MCF 10A (cell line): Measurements from ENCODE around the gene BSPRY. TPM values are rescaled to one million over a fixed set of nuclear protein-coding genes. Genes with fewer than 3 reads are reported as not detected.

Source experiments
- BruUV-seq: library from RNA; stranded (reverse); fragments of 400-500 nt; replicated peaks from 2 replicates; lab custom pipeline; 2021; lab: Mats Ljungman, UMichigan
- CTCF ChIA-PET: fragments of 300-600 bp; sonication (Branson Sonifier 250); formaldehyde crosslinking; extraction: SDS; loops from one replicate; lab custom pipeline; 2021; ENCODE audit warnings: antibody characterized with exemption, inconsistent platforms; lab: Yijun Ruan, JAX
- POLR2A ChIA-PET: fragments of 300-600, 350-650 bp; sonication (Branson Sonifier 250); formaldehyde crosslinking; extraction: SDS; loops from one replicate; lab custom pipeline; 2020; ENCODE audit warnings: antibody characterized with exemption, inconsistent platforms; lab: Yijun Ruan, JAX
- DNase-seq: peaks from one replicate; pipeline ENCODE4 v3.0.0-alpha.2; 2018; ENCODE audit not compliant: unreplicated experiment
- H3K27ac Mint-ChIP-seq: one replicate; pipeline ENCODE4 v1.8.0; 2022; ENCODE audit warnings: mild to moderate bottlenecking, low read depth, mixed read lengths; ENCODE audit not compliant: unreplicated experiment
- H3K27me3 Mint-ChIP-seq: one replicate; pipeline ENCODE4 v1.8.0; 2022; ENCODE audit warnings: mixed read lengths; ENCODE audit not compliant: insufficient read depth, unreplicated experiment
- H3K36me3 Mint-ChIP-seq: one replicate; pipeline ENCODE4 v1.8.0; 2022; ENCODE audit warnings: mild to moderate bottlenecking, moderate library complexity, mixed read lengths; ENCODE audit not compliant: insufficient read depth, unreplicated experiment
- H3K4me1 Mint-ChIP-seq: one replicate; pipeline ENCODE4 v1.8.0; 2022; ENCODE audit warnings: mixed read lengths; ENCODE audit not compliant: insufficient read depth, unreplicated experiment
- H3K4me3 Mint-ChIP-seq: one replicate; pipeline ENCODE4 v1.8.0; 2022; ENCODE audit warnings: mild to moderate bottlenecking, moderate library complexity, mixed read lengths; ENCODE audit not compliant: unreplicated experiment
- H3K9me3 Mint-ChIP-seq: one replicate; pipeline ENCODE4 v1.8.0; 2022; ENCODE audit warnings: mixed read lengths; ENCODE audit not compliant: unreplicated experiment
- intact Hi-C: fragments of 100-400 bp; cut with micrococcal nuclease; formaldehyde crosslinking; loops from 2 replicates; pipeline ENCODE4 v1.14.1; 2022
- total RNA-seq: library from RNA; stranded (reverse); gene quantifications from 2 replicates; pipeline ENCODE4 v1.2.3, GENCODE V29; 2022
- TF ChIP-seq, protein P1 (sequence below): fragments of 200-600 bp; IDR thresholded peaks from one replicate; pipeline ENCODE4 v1.8.0; 2022; ENCODE audit warnings: antibody characterized with exemption, mild to moderate bottlenecking; ENCODE audit not compliant: unreplicated experiment

BSPRY gene
- total RNA-seq, 1 experiment from 2014 or later, result 0.21 TPM

DNA sequence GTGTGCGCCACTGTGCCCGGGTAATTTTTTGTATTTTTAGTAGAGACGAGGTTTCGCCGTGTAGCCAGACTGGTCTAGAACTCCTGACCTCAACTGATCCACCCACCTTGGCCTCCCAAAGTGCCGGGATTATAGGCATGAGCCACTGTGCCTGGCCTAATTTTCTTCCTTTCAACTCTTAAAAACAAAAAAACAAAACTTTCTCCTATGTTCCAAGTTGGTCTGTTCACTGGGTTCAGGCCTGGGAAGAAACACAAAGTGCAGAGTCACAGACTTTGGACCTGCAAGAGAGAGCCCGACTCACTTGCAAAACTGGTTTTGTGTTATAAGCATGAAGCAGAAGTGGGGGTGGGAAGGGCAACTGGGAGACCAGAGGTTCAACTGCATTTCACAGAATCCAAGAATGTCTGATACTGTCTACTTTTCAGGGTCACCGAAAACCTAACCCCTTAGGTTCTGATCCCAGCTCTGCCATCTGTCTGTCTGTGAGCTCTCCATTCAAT lies 32.6 kb downstream of the BSPRY start:
- H3K4me1 Mint-ChIP-seq, result peaks cover 6% of the 10 kb centered on the region

DNA sequence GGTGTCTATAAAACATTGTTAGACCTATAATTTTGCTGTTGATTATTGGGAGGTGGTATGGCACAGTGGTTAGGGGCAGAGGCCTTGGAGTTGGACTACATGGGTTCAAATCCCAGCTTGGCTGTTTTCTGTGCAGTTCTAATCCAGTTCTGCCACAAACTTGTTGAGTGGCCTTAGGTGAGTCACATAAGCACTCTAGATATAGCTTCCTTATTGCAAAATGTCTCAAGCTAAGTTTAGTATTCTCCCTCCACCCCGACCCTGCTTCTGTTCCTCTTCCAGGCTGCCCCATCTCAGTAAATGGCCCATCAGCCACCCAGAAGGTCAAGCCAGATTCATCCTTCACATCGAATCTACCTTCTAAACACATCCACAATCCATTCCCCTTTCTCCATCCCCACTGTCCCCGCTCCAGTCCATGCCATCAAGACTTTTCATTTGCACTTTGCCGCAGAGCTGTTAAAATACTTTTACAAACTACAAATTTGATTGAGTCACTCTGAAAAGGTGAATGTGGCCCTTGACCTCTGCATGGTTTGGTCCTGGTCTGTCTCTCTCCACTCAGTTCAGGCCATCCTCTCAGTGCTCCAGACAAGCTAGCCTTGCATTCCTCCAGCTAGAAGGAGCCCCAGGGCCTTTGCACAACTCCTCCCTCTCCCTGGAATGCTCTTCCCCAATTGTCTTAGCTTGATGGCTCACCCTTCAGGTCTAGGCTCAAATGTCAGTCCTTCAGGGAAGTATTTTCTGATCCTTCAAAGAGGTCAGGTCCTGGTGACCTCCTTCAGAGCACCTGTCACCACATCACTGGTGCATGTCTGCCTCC lies 37.4 kb downstream of the BSPRY start:
- H3K9me3 Mint-ChIP-seq, result no peaks in the 10 kb centered on the region
- no peaks in the 10 kb centered on the region for H3K27me3 Mint-ChIP-seq
- POLR2A ChIA-PET, result no interaction called here
- CTCF ChIA-PET, result interaction anchor here (0.7 to 1.5 kb wide), 4 partner anchors 13 to 567 kb away, joined by 3 to 7 read pairs (median 6); partner anchors contain the start of gene ALAD
- TSS peak; percentile 32 for BruUV-seq
- TF ChIP-seq, protein P1, sequence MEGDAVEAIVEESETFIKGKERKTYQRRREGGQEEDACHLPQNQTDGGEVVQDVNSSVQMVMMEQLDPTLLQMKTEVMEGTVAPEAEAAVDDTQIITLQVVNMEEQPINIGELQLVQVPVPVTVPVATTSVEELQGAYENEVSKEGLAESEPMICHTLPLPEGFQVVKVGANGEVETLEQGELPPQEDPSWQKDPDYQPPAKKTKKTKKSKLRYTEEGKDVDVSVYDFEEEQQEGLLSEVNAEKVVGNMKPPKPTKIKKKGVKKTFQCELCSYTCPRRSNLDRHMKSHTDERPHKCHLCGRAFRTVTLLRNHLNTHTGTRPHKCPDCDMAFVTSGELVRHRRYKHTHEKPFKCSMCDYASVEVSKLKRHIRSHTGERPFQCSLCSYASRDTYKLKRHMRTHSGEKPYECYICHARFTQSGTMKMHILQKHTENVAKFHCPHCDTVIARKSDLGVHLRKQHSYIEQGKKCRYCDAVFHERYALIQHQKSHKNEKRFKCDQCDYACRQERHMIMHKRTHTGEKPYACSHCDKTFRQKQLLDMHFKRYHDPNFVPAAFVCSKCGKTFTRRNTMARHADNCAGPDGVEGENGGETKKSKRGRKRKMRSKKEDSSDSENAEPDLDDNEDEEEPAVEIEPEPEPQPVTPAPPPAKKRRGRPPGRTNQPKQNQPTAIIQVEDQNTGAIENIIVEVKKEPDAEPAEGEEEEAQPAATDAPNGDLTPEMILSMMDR, result no peak
- H3K4me3 Mint-ChIP-seq, result no peak overlapping the region
- H3K27ac Mint-ChIP-seq, result no peak overlapping the region
- intact Hi-C loops, result no loop called here
- H3K4me1 Mint-ChIP-seq, result no peaks in the 10 kb centered on the region
- H3K36me3 Mint-ChIP-seq, result no peaks in the 10 kb centered on the region
- no peak for DNase-seq

More for the DNA sequence above, 32.6 kb downstream of the BSPRY start:
- BruUV-seq, result no TSS peak
- TF ChIP-seq, protein P1, result no peak
- H3K27ac Mint-ChIP-seq, result no peak overlapping the region
- POLR2A ChIA-PET, result no interaction called here
- no peaks in the 10 kb centered on the region for H3K36me3 Mint-ChIP-seq
- no peak for DNase-seq
- no peaks in the 10 kb centered on the region for H3K27me3 Mint-ChIP-seq
- CTCF ChIA-PET, result no interaction called here
- H3K4me3 Mint-ChIP-seq, result no peak overlapping the region
- no peaks in the 10 kb centered on the region for H3K9me3 Mint-ChIP-seq
- intact Hi-C loops, result no loop called here

DNA sequence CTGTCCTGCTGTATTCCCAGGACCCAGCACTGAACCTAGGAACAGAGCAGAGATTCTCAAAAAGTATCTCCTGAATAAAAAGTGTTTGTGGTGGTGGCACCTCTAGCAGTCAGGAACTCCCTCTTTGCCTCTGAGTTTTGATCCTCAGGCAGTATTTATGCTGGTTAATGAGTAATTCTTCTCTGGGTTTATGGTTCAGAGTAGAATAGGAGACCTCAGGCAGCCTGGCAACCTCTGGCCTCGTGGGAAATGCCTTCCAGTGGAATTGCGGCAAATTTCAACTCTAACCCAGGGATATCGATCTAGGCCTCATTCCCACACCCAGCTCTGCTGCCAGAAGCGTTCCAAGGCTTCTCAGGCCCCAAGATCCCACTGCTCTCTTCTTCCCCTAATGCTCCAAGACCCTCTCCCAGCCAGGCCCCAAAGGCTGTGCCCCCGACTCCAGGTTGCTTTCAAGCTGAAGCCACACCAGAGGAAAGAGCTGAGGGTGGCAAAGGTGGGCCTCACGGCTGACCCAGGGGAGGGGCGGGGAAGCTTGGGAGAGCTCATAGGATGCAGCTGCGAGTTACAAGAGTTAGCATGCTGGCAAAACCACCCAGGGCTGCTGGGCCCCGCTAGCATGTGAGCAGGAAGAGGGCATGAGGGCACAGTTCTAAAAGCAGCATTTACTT lies 38.4 kb downstream of the BSPRY start:
- Mint-ChIP-seq H3K27ac (no peak overlapping the region), H3K4me3 (no peak overlapping the region), H3K27me3 (no peaks in the 10 kb centered on the region), H3K9me3 (no peaks in the 10 kb centered on the region), H3K36me3 (no peaks in the 10 kb centered on the region), H3K4me1 (no peaks in the 10 kb centered on the region)
- CTCF ChIA-PET, result interaction anchor here (0.6 to 1.4 kb wide), 5 partner anchors 12 to 147 kb away, joined by 3 to 5 read pairs (median 4); partner anchors contain the start of gene ALAD
- no TSS peak for BruUV-seq
- POLR2A ChIA-PET, result interaction anchor here (0.6 to 1.0 kb wide), 2 partner anchors 87 to 1089 kb away, joined by 3 to 4 read pairs; no protein-coding TSS in a partner anchor
- intact Hi-C loops, result no loop called here
- no peak for DNase-seq
- TF ChIP-seq, protein P1, result no peak

DNA sequence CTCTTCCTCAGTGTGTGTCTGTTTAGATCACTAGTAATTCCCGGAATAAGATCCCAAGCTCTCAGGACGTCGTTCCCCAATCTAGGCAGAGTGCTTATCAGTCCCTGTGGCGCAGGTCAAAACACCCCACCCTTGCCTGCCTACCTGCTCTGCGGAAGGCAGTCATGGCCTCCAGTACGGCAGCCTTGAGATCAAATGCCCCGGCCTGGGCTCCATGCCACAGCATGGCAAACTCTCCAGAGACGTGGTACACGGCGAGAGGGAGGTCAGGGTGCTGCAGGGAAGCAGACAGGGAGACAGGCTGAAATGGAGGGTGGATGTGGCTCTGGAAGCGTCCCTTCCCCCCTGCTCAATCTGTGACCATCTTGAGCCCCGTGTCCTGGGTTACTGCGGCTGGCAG lies 39.5 kb downstream of the BSPRY start:
- ChIA-PET POLR2A (no interaction called here), CTCF (interaction anchor here (0.6 to 1.0 kb wide), 2 partner anchors 12 to 423 kb away, joined by 4 read pairs; partner anchors contain the start of gene ALAD)
- DNase-seq, result no peak
- Mint-ChIP-seq H3K27me3 (no peaks in the 10 kb centered on the region), H3K36me3 (no peaks in the 10 kb centered on the region), H3K4me1 (no peaks in the 10 kb centered on the region), H3K27ac (no peak overlapping the region), H3K9me3 (no peaks in the 10 kb centered on the region), H3K4me3 (no peak overlapping the region)
- intact Hi-C loops, result no loop called here
- no TSS peak for BruUV-seq
- TF ChIP-seq, protein P1, result no peak
